Right renal cortex interstitium (tissue), 3 donors: ENCODE measurements around the gene ERAP2. TPM values are rescaled to one million over a fixed set of nuclear protein-coding genes. Genes with fewer than 3 reads are reported as not detected.

Experiments
- DNase-seq, 3 donors: peaks; one replicate each; pipeline ENCODE4 v3.0.0-alpha.2; 2013; ENCODE audit warnings: low read depth in 3 of 3, low spot score in 2 of 3
- polyA plus RNA-seq, 3 donors: library from polyadenylated mRNA; unstranded; fragments of 120-200 nt; gene quantifications; one replicate each; pipeline ENCODE4 v1.2.1, GENCODE V29; 2013; ENCODE audit not compliant: insufficient read length in 3 of 3

The ERAP2 gene
- polyA plus RNA-seq, 3 donors, result 2.1 to 17.5 (median 11.3) TPM

DNA sequence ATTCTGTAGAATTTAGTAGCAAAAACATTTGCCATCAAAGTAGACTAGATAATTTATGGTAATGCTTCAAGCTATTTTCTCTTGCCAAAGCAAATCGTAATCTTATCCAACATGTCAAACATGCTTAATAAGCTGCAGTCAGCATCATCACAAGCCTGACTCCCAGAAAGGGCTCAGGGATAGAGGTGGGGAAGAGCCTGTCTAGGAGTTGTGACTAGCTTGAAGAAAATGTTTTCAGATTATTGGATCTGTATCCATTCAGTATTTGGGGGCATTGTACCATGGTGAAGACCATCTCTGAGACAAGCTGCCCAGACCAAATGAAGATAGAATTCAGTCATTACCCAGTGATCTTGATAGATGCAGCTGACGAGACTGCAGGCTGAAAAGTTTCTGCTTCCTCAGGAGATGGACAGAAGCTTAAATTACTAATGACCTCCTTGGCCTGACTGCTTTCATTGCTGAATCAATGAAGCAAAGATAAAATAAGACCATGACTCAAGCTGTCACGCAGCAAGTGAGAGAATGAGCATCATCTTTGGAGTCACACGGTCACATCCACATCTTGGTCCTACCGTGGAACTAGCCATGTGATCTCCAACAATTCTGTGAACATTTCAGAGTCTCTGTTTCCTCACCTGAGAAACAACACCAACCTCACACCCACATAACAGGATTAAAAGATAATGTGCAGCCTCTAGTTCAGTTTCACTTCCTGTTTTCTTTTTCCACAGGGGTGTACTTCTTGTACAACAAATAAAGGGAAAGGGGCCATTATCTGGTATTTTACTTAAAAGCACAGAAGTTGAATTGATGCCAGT, 9.4 kb downstream of the ERAP2 start:
- no peak for DNase-seq

DNA sequence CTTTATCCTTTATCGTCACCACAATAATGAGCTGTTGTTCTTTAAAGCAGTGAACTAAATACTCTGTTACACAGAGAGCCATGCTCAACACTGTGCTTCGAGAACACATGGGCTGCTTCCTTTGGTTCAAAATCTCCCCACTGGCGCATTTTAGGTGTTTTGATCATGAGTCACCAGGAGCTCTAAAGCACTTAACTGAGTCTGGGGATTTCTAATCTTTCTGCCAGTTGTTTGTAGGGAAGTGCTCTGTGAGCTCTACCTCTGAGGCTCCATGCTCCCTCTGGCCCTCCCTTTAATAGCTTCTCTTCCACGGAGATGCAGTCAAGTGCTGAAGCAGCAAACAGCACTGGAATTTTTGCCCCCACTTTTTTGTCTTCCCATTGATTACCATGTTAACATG, 17.0 kb downstream of the ERAP2 start:
- DNase-seq, result no peak

- no peak for DNase-seq
Observed at GRCh38 chr5:96896276-96896675, 20.0 kb downstream of the ERAP2 start.

DNA sequence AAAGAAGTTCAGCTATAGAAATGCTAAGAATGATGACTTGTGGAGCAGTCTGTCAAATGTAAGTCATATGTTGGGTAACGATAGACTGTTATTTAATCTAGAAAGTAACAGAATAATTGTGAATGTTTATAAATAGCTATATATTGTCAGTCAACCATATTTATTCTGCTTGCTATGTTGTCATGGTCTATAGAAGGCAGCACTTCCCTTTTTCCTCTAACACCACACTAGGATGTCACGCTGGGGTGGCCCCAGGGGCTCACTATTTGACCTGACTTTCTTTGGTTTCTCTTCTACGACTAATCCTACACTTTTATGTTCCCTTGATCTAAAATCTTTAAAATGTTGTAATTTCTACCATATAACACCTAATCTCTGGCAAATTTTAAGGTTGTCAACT, 20.5 kb downstream of the ERAP2 start:
- DNase-seq, result no peak

- no peak for DNase-seq
Observed at GRCh38 chr5:96901384-96901783, 25.1 kb downstream of the ERAP2 start.

DNA sequence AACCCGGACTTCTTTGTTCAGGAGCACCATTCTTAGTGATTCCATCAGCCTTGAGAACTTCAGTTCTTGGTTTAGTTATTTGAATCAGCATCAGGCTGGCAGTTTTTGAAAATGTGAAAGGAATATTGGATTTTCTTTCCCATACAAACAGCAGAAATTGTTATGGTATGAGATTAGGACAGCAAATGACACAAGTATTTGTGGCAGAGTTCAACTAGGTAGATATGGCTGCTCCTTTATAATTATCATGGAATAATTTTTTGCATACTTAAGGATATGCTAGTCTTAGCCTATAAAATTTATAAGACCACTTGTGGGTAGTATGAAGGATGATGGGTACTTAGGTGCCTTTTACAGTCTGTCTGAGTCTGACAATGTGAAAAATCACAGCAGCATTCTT, 25.5 kb downstream of the ERAP2 start:
- DNase-seq, result no peak

DNA sequence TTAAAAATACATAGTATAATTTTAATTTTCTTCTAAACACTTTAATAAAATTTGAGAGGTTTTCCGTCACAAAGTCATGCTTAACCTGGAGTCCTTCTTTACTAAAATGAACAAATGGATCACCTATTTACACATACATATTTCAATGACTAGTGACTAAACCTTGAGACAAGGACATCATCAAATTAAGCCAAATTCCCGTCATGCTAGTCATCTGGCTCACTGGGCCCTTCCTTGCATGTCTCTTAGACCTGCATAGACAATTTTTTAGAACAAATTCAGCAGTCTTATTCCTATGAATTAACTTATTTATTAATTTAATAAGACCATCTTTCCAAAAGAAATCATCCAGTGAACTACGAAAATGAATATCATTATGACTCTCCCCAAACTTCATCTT, 26.6 kb downstream of the ERAP2 start:
- no peak for DNase-seq

GRCh38 chr5:96903300-96903699, 27.0 kb downstream of the ERAP2 start:
- DNase-seq, result no peak

DNA sequence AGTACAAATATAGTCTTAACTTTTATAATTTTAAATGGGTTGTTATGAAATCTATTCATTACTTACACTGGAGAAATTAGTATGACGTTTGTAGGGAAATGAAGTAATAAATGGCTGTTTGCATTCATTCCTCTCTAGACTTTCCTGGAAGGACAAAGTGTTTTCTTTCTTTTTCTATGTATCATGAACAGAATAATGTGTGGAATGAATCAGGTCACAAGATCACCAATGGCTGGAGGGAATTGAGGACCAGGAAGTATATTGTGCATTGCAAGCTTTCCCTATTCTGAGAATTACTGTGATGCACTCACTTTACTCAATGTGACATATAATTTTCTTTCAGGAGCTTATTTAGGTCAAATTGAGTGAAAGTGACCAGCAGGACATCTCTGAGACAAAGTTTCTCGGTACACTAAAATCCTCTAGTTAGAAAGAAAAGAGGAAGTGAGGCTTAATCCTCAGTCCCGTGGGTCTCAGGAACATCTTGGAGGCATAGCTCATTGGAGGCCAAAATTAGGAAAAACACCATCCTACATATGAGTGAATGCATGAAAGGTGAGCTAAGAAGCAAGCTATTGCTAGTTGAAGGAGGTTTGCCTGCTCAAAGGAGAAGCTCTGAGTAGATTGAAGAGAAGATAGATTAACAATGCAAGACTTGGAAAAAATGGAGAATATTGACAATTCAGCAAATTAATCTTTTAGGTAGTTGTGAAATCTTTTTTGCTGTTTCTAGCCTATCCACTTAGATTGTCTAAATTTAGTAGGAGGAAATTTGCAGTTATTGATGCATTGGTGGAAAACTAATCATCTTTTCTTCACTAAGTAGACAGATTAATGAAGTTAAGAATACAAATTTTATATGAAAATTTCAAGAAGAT, 28.0 kb downstream of the ERAP2 start:
- DNase-seq, result no peak

DNA sequence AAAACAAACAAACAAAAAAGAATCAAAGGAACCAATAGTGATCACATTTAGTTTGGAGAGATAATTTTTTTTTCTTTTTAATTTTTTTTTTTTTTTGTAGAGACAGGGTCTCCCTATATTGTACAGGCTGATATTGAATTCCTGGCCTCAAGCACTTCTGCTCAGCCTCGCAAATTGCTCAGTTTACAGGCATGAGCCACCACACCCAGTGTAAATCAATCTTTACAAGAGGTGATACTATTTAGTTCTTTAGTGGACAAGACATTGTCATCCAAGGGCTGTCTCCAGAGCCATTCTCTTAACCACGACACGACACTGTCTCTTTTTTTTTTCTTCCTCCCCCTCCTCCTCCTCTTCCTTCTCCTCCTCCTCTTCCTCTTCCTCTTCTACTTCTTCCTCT, 29.6 kb downstream of the ERAP2 start:
- no peak for DNase-seq

DNA sequence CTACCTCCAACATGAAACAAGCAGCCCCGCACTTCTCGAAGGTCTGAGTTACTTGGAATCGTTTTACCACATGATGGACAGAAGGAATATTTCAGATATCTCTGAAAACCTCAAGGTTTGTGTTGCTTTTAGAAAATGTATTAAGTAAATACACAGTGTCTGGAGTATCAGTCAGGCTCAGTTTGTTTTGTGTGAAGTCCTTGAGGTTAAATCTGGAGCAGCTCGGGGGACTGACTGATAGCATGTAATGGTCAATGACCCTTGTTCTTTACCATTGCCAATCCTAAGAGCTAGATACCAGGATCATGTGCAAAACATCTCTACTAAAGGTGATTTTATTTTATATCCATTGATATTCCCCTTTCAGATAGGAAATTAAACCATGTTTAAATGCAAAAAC, 32.7 kb downstream of the ERAP2 start:
- no peak for DNase-seq

DNA sequence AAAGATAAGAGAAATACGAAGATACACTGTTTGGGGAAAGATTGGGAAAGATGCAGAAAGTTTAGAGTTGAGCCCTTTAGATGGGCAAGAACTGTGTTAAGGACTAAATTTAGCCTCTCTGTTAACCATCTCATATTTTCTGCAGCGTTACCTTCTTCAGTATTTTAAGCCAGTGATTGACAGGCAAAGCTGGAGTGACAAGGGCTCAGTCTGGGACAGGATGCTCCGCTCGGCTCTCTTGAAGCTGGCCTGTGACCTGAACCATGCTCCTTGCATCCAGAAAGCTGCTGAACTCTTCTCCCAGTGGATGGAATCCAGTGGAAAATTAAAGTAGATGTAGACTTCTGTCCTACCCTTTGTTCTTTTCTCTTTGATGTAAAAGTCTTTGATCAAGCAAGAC, 33.1 kb downstream of the ERAP2 start:
- DNase-seq, result no peak

GRCh38 chr5:96911139-96911538, 34.8 kb downstream of the ERAP2 start:
- no peak for DNase-seq

DNA sequence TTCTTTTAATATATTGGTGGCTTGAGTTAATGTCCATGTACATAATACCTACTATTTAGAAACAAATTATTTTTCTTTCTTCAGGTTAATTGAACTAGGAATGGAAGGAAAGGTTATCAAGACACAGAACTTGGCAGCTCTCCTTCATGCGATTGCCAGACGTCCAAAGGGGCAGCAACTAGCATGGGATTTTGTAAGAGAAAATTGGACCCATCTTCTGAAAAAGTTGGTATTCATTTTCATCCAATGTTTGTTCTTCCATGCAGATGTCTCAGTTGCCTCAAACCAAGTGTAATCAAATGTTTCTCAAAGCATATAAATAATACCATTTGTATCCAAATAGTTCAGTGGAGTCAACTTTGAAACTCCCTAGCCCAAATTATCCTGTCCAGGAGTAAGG, 36.9 kb downstream of the ERAP2 start:
- DNase-seq, result no peak

DNA sequence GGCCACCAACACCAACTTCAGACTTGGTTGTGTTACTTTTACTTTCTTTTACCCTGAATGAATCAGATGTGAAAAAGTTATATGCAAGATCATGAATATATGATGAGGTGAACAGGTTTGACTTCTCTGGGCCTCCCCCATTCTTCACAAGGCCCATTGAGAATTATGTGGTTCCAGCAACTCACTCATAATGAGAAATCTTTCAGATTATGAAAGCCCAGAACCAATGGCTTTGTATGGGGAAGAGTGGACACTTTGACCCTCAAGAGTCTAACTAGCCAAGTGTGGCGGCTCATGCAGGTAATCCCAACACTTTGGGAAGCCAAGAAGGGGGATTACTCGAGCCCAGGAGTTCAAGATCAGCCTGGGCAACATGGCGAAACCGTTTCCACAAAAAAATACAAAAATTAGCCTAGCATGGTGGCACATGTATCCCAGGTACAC, 43.5 kb downstream of the ERAP2 start:
- DNase-seq, result no peak

GRCh38 chr5:96920744-96921355, 44.5 kb downstream of the ERAP2 start:
- DNase-seq, result no peak

DNA sequence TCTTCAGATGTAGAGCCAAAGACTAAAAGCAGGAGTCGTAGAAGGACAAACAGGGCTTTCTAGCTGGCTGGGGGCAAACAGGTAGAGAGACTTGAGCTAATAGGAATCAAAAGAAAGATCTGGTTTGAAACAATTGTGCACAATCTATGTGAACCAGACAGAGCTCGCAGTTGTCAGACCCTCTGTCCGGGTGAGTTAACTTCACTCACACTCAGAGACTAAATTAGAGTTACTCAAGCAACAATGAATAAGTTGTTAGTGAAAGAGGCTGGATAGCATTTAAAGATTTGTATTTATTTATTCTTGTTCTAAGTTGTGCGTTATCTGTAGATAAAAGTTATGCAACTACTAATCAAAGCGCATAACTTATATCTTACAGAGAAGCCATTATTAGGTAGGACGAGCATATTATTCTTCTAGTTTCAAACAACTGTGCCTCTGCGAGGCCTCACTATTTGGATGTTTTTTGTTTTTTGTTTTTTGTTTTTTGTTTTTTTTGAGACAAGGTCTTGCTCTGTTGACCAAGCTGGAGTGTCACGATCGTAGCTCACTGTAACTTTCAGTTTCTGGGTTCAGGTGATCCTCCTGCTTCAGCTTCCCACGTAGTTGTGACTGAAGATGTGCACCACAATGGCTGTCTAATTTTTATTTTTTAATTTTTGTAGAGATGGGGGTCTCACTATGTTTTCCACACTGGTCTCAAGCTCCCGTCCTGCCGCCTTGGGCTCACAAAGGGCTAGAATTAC, 46.4 kb downstream of the ERAP2 start:
- no peak for DNase-seq

DNA sequence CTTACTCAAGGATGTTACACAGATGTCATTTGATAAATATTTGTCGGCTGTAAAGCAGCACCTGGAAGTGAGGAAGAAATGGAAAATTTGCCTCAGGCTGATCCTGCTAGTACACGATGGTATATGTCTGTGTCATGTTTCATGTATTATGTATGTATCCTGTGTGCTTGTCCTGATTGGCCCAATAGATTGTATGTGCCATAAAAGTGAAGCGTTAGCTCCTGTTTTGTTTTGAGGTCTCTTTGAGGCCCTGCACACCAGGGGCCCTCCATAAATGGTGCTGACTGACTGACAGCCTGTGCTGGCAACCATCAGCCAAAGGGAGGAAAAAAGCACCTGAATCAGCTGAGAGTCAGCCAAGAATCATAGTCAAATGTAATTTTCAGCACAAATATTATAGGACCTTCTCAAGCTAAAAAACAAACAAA, 47.7 kb downstream of the ERAP2 start:
- DNase-seq, result no peak

GRCh38 chr5:96926276-96926675, 50.0 kb downstream of the ERAP2 start:
- DNase-seq, result no peak

DNA sequence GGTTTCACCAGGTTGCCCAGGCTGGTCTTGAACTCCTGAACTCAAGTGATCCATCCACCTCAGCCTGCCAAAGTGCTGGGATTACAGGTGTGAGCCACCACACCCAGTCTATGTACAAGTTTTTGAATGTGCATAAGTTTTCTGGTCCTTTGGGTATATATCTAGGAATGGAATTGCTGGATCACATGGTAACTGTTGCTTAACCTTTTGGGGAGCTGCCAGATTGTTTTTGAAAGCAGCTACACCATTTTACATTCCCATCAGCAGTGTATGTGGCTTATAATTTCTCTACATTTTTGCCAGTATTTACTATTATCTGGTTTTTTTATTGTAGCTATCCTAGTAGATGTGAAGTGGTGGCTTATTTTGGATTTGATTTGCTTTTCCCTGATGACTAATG, 50.7 kb downstream of the ERAP2 start:
- DNase-seq, result no peak
